OCI-LY3 (cell line): ENCODE data around the gene SPDYE9.
"Not testable (repeated sequence)": the region's sequence is repeated elsewhere in the genome, so short reads cannot be mapped to it uniquely, and the experiment has no call there.

Experiments used
- EZH2phosphoT487 ChIP-seq: fragments of 200-600 bp; shearing (Covaris generic); IDR thresholded peaks from 2 replicates; pipeline ENCODE4 v1.6.1; 2018; ENCODE audit warnings: antibody characterized with exemption, mixed run types, low read depth
- TF ChIP-seq, protein P1 (sequence below): fragments of 200-600, 300-600 bp; sonication (generic); IDR thresholded peaks from 2 replicates; pipeline ENCODE4 v1.5.1; 2014; ENCODE audit warnings: antibody characterized with exemption, low read length, low read depth

DNA sequence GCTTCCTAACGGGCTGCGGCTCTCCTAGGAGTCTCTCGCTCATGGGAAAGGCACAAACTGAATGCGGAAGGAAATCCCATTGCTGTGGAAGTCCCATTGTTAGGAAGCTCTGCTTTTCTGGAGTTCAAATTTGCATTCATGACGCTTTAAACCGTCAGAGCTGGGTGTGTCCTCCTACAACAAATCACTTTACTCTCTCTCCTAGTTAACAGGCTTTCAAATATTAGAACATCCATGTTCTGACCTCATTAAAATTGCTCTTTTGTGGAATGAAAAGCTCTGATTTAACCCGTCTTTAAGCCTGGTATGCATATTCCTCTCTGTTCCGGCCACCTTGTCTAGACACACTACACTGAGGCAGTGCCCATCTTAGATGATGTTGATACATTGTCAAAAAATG, 56.2 kb downstream of the SPDYE9 start, which contains the start of gene SPDYE8:
- TF ChIP-seq, protein P1, sequence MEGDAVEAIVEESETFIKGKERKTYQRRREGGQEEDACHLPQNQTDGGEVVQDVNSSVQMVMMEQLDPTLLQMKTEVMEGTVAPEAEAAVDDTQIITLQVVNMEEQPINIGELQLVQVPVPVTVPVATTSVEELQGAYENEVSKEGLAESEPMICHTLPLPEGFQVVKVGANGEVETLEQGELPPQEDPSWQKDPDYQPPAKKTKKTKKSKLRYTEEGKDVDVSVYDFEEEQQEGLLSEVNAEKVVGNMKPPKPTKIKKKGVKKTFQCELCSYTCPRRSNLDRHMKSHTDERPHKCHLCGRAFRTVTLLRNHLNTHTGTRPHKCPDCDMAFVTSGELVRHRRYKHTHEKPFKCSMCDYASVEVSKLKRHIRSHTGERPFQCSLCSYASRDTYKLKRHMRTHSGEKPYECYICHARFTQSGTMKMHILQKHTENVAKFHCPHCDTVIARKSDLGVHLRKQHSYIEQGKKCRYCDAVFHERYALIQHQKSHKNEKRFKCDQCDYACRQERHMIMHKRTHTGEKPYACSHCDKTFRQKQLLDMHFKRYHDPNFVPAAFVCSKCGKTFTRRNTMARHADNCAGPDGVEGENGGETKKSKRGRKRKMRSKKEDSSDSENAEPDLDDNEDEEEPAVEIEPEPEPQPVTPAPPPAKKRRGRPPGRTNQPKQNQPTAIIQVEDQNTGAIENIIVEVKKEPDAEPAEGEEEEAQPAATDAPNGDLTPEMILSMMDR: not testable (repeated sequence)
- TF ChIP-seq EZH2phosphoT487: not testable (repeated sequence)
